Mesenteric fat pad (tissue), 1 donor: ENCODE data around the gene SLC39A7. TPM values are rescaled to one million over a fixed set of nuclear protein-coding genes. Genes with fewer than 3 reads are reported as not detected.

ENCODE experiments used
- DNase-seq: peaks from one replicate; pipeline ENCODE4 v3.0.0-alpha.2; 2020; ENCODE audit warnings: low spot score
- total RNA-seq: library from RNA; stranded (reverse); fragmentation: NEBNext Ultra II Directional; extraction: Animal tissue kit (Norgen Biotek cat#: 25700); gene quantifications from one replicate; pipeline ENCODE4 v1.2.1, GENCODE V29; 2021
- donor health status: DM: yes; HTN: yes; CAD: no.

Gene SLC39A7
- total RNA-seq, 1 donor from 2014 or later: 109 TPM

GRCh38 chr6:33170176-33171015 is 30.3 kb upstream of the SLC39A7 start:
- no peak for DNase-seq

GRCh38 chr6:33171016-33171879 is 29.4 kb upstream of the SLC39A7 start:
- DNase-seq: no peak

- no peak for DNase-seq
These were observed 28.6 kb upstream of the SLC39A7 start for GRCh38 chr6:33171880-33172687.

GRCh38 chr6:33172688-33173534 is 27.8 kb upstream of the SLC39A7 start:
- no peak for DNase-seq

- DNase-seq: no peak
These were observed 27.0 kb upstream of the SLC39A7 start for GRCh38 chr6:33173535-33174180.

- no peak for DNase-seq
These were observed 25.9 kb upstream of the SLC39A7 start for GRCh38 chr6:33174784-33175183.

GRCh38 chr6:33175436-33176069 is 25.1 kb upstream of the SLC39A7 start:
- no peak for DNase-seq

GRCh38 chr6:33176906-33177305 is 23.8 kb upstream of the SLC39A7 start:
- DNase-seq: no peak

GRCh38 chr6:33177552-33178446 is 22.9 kb upstream of the SLC39A7 start:
- no peak for DNase-seq

- no peak for DNase-seq
These were observed 21.8 kb upstream of the SLC39A7 start for GRCh38 chr6:33178755-33179475.

- no peak for DNase-seq
These were observed 19.5 kb upstream of the SLC39A7 start for GRCh38 chr6:33181141-33181540.

- DNase-seq: no peak
These were observed 17.5 kb upstream of the SLC39A7 start for GRCh38 chr6:33183071-33183683.

- no peak for DNase-seq
These were observed 15.5 kb upstream of the SLC39A7 start for GRCh38 chr6:33185190-33185589.

GRCh38 chr6:33185654-33186187 is 14.9 kb upstream of the SLC39A7 start:
- no peak for DNase-seq

GRCh38 chr6:33187809-33188208 is 12.9 kb upstream of the SLC39A7 start:
- no peak for DNase-seq

GRCh38 chr6:33189164-33189563 is 11.5 kb upstream of the SLC39A7 start:
- DNase-seq: no peak
